GM23338 (cell line): ENCODE data around the gene EIF4A3. TPM values are rescaled to one million over a fixed set of nuclear protein-coding genes. Genes with fewer than 3 reads are reported as not detected.

Source experiments
- ATAC-seq: fragments of 200-7000 bp; cut with Tn5 transposase; 3 replicates; pipeline ENCODE4 v1.9.1; 2020
- DNase-seq: peaks from one replicate; pipeline ENCODE4 v3.0.0-alpha.2; 2015; ENCODE audit warnings: low spot score
- H2AFZ ChIP-seq: fragments of 200-600 bp; sonication (generic); 2 replicates; pipeline ENCODE4 v1.8.0; 2016; ENCODE audit warnings: antibody characterized with exemption, mild to moderate bottlenecking, moderate library complexity
- H3F3A ChIP-seq: fragments of 200-600 bp; sonication (generic); replicated peaks from 2 replicates; pipeline ENCODE4 v1.8.0; 2017; ENCODE audit warnings: antibody characterized with exemption, mixed run types, low read depth
- H3K27ac ChIP-seq: fragments of 200-600 bp; sonication (generic); 2 replicates; pipeline ENCODE4 v1.6.1; 2016; ENCODE audit warnings: low read depth
- H3K27me3 ChIP-seq: fragments of 200-600 bp; sonication (generic); 2 replicates; pipeline ENCODE4 v1.8.0; 2016; ENCODE audit warnings: mild to moderate bottlenecking, mixed run types, moderate library complexity; ENCODE audit not compliant: insufficient read depth
- H3K36me3 ChIP-seq: fragments of 200-600 bp; sonication (generic); 2 replicates; pipeline ENCODE4 v1.8.0; 2016; ENCODE audit warnings: mild to moderate bottlenecking; ENCODE audit not compliant: insufficient read depth
- H3K4me1 ChIP-seq: fragments of 200-600 bp; sonication (generic); 2 replicates; pipeline ENCODE4 v1.8.0; 2016; ENCODE audit warnings: mild to moderate bottlenecking, moderate library complexity; ENCODE audit not compliant: insufficient read depth
- H3K4me2 ChIP-seq: fragments of 200-600 bp; sonication (generic); 2 replicates; pipeline ENCODE4 v1.7.1; 2017; ENCODE audit warnings: mixed run types
- H3K4me3 ChIP-seq: fragments of 200-600 bp; sonication (generic); 2 replicates; pipeline ENCODE4 v1.6.1; 2016; ENCODE audit warnings: mixed run types
- H3K79me2 ChIP-seq: fragments of 200-600 bp; sonication (generic); replicated peaks from 2 replicates; pipeline ENCODE4 v1.8.0; 2017; ENCODE audit warnings: mild to moderate bottlenecking; ENCODE audit not compliant: insufficient read depth
- H3K9me2 ChIP-seq: fragments of 200-600 bp; sonication (generic); 2 replicates; pipeline ENCODE4 v1.8.0; 2017; ENCODE audit not compliant: insufficient read depth
- H4K20me1 ChIP-seq: fragments of 200-600 bp; sonication (generic); replicated peaks from 2 replicates; pipeline ENCODE4 v1.8.0; 2017; ENCODE audit warnings: mild to moderate bottlenecking; ENCODE audit not compliant: insufficient read depth
- H3K27ac Mint-ChIP-seq: 2 replicates; pipeline ENCODE4 v1.8.0; 2020; ENCODE audit warnings: inconsistent platforms, mild to moderate bottlenecking, moderate library complexity, mixed read lengths
- H3K27me3 Mint-ChIP-seq: 3 replicates; pipeline ENCODE4 v1.8.0; 2022; ENCODE audit warnings: low read depth, mild to moderate bottlenecking, moderate library complexity, mixed read lengths, inconsistent platforms; ENCODE audit not compliant: insufficient read depth, poor library complexity
- H3K36me3 Mint-ChIP-seq: 3 replicates; pipeline ENCODE4 v1.8.0; 2021; ENCODE audit warnings: low read depth, mild to moderate bottlenecking, inconsistent platforms, moderate library complexity, mixed read lengths
- H3K4me1 Mint-ChIP-seq: 3 replicates; pipeline ENCODE4 v1.8.0; 2020; ENCODE audit warnings: mild to moderate bottlenecking, inconsistent platforms, mixed read lengths
- H3K4me3 Mint-ChIP-seq: 3 replicates; pipeline ENCODE4 v1.8.0; 2021; ENCODE audit warnings: moderate library complexity, mild to moderate bottlenecking, inconsistent platforms, mixed read lengths
- H3K9me3 Mint-ChIP-seq: 3 replicates; pipeline ENCODE4 v1.8.0; 2020; ENCODE audit warnings: moderate library complexity, mild to moderate bottlenecking, inconsistent platforms, mixed read lengths
- CREB1 ChIP-seq: fragments of 250-450 bp; sonication (Bioruptor Pico); IDR thresholded peaks from 2 replicates; pipeline ENCODE4 v1.5.0; 2020; ENCODE audit warnings: low read depth, mild to moderate bottlenecking, moderate library complexity
- NANOG ChIP-seq: IDR thresholded peaks from 2 replicates; pipeline ENCODE4 v1.6.1; 2016; ENCODE audit warnings: antibody characterized with exemption, borderline replicate concordance
- POLR2AphosphoS5 ChIP-seq: IDR thresholded peaks from 2 replicates; pipeline ENCODE4 v1.6.1; 2016; ENCODE audit warnings: antibody characterized with exemption, low read depth
- STAT1 ChIP-seq: IDR thresholded peaks from one replicate; pipeline ENCODE4 v1.6.1; 2016; ENCODE audit warnings: antibody characterized with exemption; ENCODE audit not compliant: unreplicated experiment
- ZNF331 ChIP-seq: fragments of 250-450 bp; sonication (Bioruptor Pico); IDR thresholded peaks from 2 replicates; pipeline ENCODE4 v1.5.0; 2020; ENCODE audit warnings: low read depth, mild to moderate bottlenecking, moderate library complexity
- polyA plus RNA-seq: library from polyadenylated mRNA; unstranded; fragments of >200 nt; fragmentation: Nextera tagmentation; extraction: Ambion mirVana; gene quantifications from 2 replicates; pipeline ENCODE4 v1.2.1, GENCODE V29; 2016
- total RNA-seq: library from RNA; depleted of rRNA; stranded (reverse); fragments of >200 nt; shearing (Covaris generic); gene quantifications from 2 replicates; pipeline ENCODE4 v1.2.3, GENCODE V29; 2014
- TF ChIP-seq, protein P1 (sequence below): fragments of 250-450 bp; sonication (Bioruptor Pico); IDR thresholded peaks from 2 replicates; pipeline ENCODE4 v1.5.0; 2020; ENCODE audit warnings: mild to moderate bottlenecking, moderate library complexity
- TF ChIP-seq, protein P2 (sequence below), 2 experiments: fragments of 200-600 bp in 1 of 2; sonication (generic) in 1 of 2; conservative IDR thresholded peaks; 2 replicates each; pipeline versions ENCODE4 v1.5.1 to v1.6.1; 2016 to 2017; ENCODE audit warnings: antibody characterized with exemption in 2 of 2, low read depth in 2 of 2, mild to moderate bottlenecking in 2 of 2, moderate library complexity in 1 of 2
- TF ChIP-seq, protein P3 (sequence below): IDR thresholded peaks from 2 replicates; pipeline ENCODE4 v1.6.1; 2016; ENCODE audit warnings: antibody characterized with exemption
- TF ChIP-seq, protein P4 (sequence below): IDR thresholded peaks from one replicate; pipeline ENCODE4 v1.6.1; 2018; ENCODE audit warnings: antibody characterized with exemption; ENCODE audit not compliant: unreplicated experiment

EIF4A3 gene
- total and polyA plus RNA-seq, 2 experiments from 2014 or later: 146 to 156 TPM

DNA sequence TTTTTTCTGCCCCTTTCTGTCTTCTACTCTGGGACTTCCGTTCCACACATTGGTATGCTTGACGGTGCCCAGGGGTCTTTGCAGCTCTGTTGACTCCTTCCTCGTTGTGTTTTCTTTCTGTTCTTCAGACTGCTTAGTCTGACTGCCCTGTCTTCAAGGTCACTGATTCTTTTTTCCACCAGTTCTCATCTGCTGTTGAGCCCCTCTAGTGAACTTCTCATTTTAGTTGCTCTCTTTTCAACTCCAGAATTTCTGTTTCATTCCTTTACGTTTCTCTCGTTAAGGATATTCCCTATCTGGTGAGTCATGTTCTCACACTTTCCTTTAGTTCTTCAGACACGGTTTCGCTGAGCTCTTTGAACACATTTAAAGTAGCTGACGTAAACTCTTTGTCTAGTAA is 31.8 kb downstream of the EIF4A3 start:
- no peaks in the 10 kb centered on the region for H3K79me2 ChIP-seq
- H3K9me2 ChIP-seq: no peaks in the 10 kb centered on the region
- no peak overlapping the region for H3K27ac Mint-ChIP-seq
- ATAC-seq (no peak), DNase-seq (no peak)
- H3K4me2 ChIP-seq: no peak overlapping the region
- no peaks in the 10 kb centered on the region for H4K20me1 ChIP-seq
- peaks cover 3% of the 10 kb centered on the region; the same call in 1 of the 2 replicates for H3K4me1 ChIP-seq
- H2AFZ ChIP-seq: no peak overlapping the region
- H3K27me3 Mint-ChIP-seq: peaks cover 5% of the 10 kb centered on the region
- no peaks in the 10 kb centered on the region; the same call in 1 of the 3 replicates for H3K9me3 Mint-ChIP-seq
- H3K36me3 Mint-ChIP-seq: peaks cover 23% of the 10 kb centered on the region; the same call in 2 of the 3 replicates
- no peak overlapping the region for H3K4me3 Mint-ChIP-seq
- H3K36me3 ChIP-seq: no peaks in the 10 kb centered on the region; the same call in 1 of the 2 replicates
- no peaks in the 10 kb centered on the region for H3K27me3 ChIP-seq
- 0 out of 2 replicates have a peak, but pooled peaks cover 5% of the 10 kb centered on the region for H3F3A ChIP-seq
- H3K4me1 Mint-ChIP-seq: peaks cover 14% of the 10 kb centered on the region
- no peak overlapping the region for H3K27ac ChIP-seq
- no peak overlapping the region for H3K4me3 ChIP-seq
- TF ChIP-seq, protein P1, sequence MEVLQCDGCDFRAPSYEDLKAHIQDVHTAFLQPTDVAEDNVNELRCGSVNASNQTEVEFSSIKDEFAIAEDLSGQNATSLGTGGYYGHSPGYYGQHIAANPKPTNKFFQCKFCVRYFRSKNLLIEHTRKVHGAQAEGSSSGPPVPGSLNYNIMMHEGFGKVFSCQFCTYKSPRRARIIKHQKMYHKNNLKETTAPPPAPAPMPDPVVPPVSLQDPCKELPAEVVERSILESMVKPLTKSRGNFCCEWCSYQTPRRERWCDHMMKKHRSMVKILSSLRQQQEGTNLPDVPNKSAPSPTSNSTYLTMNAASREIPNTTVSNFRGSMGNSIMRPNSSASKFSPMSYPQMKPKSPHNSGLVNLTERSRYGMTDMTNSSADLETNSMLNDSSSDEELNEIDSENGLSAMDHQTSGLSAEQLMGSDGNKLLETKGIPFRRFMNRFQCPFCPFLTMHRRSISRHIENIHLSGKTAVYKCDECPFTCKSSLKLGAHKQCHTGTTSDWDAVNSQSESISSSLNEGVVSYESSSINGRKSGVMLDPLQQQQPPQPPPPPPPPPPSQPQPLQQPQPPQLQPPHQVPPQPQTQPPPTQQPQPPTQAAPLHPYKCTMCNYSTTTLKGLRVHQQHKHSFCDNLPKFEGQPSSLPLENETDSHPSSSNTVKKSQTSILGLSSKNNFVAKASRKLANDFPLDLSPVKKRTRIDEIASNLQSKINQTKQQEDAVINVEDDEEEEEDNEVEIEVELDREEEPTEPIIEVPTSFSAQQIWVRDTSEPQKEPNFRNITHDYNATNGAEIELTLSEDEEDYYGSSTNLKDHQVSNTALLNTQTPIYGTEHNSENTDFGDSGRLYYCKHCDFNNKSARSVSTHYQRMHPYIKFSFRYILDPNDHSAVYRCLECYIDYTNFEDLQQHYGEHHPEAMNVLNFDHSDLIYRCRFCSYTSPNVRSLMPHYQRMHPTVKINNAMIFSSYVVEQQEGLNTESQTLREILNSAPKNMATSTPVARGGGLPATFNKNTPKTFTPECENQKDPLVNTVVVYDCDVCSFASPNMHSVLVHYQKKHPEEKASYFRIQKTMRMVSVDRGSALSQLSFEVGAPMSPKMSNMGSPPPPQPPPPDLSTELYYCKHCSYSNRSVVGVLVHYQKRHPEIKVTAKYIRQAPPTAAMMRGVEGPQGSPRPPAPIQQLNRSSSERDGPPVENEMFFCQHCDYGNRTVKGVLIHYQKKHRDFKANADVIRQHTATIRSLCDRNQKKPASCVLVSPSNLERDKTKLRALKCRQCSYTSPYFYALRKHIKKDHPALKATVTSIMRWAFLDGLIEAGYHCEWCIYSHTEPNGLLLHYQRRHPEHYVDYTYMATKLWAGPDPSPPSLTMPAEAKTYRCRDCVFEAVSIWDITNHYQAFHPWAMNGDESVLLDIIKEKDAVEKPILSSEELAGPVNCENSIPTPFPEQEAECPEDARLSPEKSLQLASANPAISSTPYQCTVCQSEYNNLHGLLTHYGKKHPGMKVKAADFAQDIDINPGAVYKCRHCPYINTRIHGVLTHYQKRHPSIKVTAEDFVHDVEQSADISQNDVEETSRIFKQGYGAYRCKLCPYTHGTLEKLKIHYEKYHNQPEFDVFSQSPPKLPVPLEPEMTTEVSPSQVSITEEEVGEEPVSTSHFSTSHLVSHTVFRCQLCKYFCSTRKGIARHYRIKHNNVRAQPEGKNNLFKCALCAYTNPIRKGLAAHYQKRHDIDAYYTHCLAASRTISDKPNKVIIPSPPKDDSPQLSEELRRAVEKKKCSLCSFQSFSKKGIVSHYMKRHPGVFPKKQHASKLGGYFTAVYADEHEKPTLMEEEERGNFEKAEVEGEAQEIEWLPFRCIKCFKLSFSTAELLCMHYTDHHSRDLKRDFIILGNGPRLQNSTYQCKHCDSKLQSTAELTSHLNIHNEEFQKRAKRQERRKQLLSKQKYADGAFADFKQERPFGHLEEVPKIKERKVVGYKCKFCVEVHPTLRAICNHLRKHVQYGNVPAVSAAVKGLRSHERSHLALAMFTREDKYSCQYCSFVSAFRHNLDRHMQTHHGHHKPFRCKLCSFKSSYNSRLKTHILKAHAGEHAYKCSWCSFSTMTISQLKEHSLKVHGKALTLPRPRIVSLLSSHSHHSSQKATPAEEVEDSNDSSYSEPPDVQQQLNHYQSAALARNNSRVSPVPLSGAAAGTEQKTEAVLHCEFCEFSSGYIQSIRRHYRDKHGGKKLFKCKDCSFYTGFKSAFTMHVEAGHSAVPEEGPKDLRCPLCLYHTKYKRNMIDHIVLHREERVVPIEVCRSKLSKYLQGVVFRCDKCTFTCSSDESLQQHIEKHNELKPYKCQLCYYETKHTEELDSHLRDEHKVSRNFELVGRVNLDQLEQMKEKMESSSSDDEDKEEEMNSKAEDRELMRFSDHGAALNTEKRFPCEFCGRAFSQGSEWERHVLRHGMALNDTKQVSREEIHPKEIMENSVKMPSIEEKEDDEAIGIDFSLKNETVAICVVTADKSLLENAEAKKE (CRISPR knock-in tag): no peak
- TF ChIP-seq NANOG (no peak), STAT1 (no peak), CREB1 (CRISPR knock-in tag) (no peak), POLR2AphosphoS5 (no peak), ZNF331 (CRISPR knock-in tag) (no peak)
- TF ChIP-seq, protein P2, sequence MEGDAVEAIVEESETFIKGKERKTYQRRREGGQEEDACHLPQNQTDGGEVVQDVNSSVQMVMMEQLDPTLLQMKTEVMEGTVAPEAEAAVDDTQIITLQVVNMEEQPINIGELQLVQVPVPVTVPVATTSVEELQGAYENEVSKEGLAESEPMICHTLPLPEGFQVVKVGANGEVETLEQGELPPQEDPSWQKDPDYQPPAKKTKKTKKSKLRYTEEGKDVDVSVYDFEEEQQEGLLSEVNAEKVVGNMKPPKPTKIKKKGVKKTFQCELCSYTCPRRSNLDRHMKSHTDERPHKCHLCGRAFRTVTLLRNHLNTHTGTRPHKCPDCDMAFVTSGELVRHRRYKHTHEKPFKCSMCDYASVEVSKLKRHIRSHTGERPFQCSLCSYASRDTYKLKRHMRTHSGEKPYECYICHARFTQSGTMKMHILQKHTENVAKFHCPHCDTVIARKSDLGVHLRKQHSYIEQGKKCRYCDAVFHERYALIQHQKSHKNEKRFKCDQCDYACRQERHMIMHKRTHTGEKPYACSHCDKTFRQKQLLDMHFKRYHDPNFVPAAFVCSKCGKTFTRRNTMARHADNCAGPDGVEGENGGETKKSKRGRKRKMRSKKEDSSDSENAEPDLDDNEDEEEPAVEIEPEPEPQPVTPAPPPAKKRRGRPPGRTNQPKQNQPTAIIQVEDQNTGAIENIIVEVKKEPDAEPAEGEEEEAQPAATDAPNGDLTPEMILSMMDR (conservative IDR thresholded peaks at IDR 0.05; ENCODE audit: low read depth in 2 of 2): no peak
- TF ChIP-seq, protein P3, sequence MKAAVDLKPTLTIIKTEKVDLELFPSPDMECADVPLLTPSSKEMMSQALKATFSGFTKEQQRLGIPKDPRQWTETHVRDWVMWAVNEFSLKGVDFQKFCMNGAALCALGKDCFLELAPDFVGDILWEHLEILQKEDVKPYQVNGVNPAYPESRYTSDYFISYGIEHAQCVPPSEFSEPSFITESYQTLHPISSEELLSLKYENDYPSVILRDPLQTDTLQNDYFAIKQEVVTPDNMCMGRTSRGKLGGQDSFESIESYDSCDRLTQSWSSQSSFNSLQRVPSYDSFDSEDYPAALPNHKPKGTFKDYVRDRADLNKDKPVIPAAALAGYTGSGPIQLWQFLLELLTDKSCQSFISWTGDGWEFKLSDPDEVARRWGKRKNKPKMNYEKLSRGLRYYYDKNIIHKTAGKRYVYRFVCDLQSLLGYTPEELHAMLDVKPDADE: no peak
- TF ChIP-seq, protein P4, sequence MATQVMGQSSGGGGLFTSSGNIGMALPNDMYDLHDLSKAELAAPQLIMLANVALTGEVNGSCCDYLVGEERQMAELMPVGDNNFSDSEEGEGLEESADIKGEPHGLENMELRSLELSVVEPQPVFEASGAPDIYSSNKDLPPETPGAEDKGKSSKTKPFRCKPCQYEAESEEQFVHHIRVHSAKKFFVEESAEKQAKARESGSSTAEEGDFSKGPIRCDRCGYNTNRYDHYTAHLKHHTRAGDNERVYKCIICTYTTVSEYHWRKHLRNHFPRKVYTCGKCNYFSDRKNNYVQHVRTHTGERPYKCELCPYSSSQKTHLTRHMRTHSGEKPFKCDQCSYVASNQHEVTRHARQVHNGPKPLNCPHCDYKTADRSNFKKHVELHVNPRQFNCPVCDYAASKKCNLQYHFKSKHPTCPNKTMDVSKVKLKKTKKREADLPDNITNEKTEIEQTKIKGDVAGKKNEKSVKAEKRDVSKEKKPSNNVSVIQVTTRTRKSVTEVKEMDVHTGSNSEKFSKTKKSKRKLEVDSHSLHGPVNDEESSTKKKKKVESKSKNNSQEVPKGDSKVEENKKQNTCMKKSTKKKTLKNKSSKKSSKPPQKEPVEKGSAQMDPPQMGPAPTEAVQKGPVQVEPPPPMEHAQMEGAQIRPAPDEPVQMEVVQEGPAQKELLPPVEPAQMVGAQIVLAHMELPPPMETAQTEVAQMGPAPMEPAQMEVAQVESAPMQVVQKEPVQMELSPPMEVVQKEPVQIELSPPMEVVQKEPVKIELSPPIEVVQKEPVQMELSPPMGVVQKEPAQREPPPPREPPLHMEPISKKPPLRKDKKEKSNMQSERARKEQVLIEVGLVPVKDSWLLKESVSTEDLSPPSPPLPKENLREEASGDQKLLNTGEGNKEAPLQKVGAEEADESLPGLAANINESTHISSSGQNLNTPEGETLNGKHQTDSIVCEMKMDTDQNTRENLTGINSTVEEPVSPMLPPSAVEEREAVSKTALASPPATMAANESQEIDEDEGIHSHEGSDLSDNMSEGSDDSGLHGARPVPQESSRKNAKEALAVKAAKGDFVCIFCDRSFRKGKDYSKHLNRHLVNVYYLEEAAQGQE: no peak
